CD4-positive, alpha-beta T cell treated with Interleukin-17A for 4 hours (primary cell): ENCODE measurements around the gene PCDHA1.

Experiments
- DNase-seq: peaks from one replicate; pipeline ENCODE4 v3.0.0-alpha.2; 2020; ENCODE audit warnings: mixed read lengths

The PCDHA1 gene

DNA sequence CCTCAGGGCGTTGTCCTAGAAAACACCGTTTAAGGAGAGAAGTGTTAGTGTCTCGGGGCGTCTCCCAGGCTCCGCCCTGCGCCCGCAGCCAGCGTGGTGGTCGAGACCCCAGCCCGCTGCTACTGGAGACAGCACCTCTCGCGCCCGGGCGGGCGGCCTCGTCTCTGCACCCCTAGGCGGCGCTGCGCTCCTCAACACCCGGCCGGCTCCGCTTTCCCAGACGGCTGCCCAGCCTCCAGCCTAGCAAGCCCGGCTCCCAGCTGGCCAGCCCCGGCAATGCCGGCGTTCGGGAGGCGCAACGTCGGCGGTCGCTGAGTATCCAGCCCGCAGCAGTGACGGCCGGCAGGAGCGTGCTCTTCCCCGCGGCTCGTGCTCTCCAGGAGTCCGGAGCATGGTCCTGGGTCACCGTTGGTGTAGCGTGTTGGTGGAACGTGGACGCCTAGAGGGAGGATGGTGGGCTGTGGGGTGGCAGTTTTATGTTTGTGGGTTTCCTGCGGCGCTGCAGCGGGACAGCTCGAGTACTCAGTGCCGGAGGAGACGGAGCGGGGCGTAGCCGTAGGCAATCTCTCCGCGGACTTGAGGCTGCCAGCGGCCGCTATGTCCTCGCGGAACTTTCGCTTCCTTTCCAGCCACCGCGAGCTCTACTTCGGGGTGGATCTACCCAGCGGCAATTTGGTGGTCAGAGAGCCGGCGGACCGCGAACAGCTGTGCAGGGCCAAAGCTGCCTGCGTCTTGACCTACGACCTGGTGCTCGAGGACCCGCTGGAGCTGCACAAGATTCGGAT, 140.7 kb downstream of the PCDHA1 start:
- peak; percentile 7 for DNase-seq

- no peak for DNase-seq
Observed at GRCh38 chr5:140927228-140927573, 141.3 kb downstream of the PCDHA1 start.

DNA sequence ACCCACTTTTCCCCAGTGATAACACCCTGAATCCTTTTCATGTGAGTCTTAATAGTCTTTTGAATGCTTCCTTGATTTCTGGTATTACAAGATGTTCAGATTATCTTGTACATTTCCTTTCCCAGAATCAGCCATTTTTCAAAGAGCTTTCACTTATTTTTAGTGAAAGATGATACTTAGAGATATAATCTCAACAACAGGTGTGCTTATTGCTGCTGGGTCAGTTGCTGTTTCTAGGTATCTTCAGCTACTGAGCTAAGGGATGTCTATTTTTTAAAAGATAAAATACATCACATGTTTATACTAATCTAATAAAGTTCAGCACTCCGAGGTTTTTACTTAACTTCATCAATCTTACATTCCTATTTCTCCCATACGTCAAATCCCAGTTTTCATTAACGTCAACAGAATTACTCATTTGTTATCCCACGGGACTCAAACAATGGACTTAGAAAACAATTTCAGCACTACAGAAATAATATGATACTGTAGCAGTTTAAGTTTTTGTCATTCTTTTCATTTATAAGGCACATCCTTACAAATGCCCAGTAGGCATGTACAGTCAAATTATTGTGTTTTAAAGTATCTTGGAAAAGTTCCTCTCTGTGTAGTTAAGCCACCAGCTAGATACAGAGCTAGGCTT, 149.1 kb downstream of the PCDHA1 start:
- DNase-seq: no peak

DNA sequence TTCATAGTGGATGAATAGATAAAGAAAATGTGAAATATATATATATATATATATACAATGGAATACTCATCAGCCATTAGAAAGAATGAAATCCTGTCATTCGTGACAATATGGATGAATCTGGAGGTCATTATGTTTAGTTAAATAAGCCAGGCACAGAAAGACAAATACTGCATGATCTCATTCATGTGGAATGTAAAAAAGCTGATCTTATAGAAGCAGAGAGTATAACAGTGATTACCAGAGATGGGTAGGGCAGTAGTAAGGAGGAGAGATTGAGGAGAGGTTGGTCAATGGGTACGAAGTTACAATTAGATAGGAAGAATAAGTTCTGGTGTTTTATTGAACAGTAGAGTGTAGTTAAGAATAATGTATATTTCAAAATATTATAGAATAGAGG, 160.6 kb downstream of the PCDHA1 start:
- DNase-seq: no peak

GRCh38 chr5:140951636-140952035, 165.7 kb downstream of the PCDHA1 start:
- no peak for DNase-seq

- no peak for DNase-seq
Observed at GRCh38 chr5:140953234-140953633, 167.3 kb downstream of the PCDHA1 start.

GRCh38 chr5:140962190-140962589, 176.2 kb downstream of the PCDHA1 start:
- no peak for DNase-seq

DNA sequence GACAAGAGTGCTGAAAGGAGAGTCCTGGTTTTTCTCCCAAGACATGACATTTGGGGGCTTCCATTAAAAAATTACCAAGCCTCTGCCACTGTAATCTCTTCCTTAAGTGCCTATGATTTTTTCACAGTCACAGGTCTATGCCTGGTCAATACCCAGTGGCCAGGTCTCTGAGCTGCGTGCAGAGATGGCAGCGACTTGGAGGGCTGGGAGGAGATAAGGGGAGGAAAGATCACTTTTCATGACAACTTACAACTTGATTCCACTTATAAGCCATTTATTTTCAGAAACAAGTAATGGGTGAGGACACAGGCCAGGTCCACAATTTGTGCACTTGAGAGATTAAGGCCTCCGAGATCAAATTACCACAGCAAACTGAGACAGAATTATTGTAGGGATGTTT, 178.4 kb downstream of the PCDHA1 start:
- DNase-seq: no peak

GRCh38 chr5:140965905-140966292, 180.0 kb downstream of the PCDHA1 start:
- DNase-seq: no peak

GRCh38 chr5:140966293-140967225, 180.6 kb downstream of the PCDHA1 start, which contains the start of gene PCDHAC2:
TSS of gene PCDHAC2 (plus strand) at chr5:140966476. CDS start at chr5:140966767, 291 bp downstream.
- no peak for DNase-seq

- DNase-seq: no peak
Observed at GRCh38 chr5:140967226-140967893, 181.4 kb downstream of the PCDHA1 start.

DNA sequence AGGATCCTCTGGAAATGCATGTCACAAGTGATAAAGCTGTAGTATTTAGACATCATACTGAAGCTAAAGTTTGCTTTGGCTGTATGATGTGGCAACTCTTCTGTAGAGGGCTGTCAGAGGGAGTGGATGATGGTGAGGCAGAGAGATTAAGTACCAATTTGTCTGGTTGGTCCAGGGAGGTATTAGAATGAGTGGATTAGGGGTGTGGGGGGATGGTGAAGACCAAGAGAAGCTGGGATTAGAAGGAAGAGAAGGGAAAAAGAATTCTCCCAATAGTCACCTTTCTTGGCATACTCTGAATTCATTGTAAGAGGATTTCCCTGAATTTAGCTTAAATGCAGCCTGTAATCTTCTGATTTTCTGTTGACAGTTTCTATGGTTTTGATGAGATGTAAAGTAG, 183.9 kb downstream of the PCDHA1 start:
- DNase-seq: no peak

- no peak for DNase-seq
Observed at GRCh38 chr5:140973550-140973949, 187.6 kb downstream of the PCDHA1 start.

GRCh38 chr5:140977003-140977402, 191.1 kb downstream of the PCDHA1 start:
- DNase-seq: no peak

- DNase-seq: no peak
Observed at GRCh38 chr5:140978260-140978659, 192.3 kb downstream of the PCDHA1 start.

DNA sequence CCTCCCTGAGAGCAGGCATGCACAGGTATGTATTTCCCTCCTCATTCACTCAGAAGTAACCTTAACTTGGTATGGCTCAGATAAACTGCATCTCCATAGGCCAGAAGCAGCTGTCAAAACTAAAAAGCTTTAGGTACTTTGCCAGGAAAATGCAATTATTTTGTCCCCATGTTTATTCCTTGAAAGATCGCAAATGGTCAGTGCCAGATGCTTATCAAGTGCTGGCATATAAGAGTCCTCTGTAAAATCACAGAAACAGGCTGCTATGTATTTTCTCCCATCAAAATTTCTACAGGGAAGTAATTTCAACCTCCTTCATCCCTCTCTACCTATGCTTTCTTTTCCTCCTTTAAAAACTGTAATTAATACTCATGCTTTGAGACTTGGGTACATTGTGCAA, 193.0 kb downstream of the PCDHA1 start:
- no peak for DNase-seq

GRCh38 chr5:140982083-140982716, 196.3 kb downstream of the PCDHA1 start:
- DNase-seq: no peak

DNA sequence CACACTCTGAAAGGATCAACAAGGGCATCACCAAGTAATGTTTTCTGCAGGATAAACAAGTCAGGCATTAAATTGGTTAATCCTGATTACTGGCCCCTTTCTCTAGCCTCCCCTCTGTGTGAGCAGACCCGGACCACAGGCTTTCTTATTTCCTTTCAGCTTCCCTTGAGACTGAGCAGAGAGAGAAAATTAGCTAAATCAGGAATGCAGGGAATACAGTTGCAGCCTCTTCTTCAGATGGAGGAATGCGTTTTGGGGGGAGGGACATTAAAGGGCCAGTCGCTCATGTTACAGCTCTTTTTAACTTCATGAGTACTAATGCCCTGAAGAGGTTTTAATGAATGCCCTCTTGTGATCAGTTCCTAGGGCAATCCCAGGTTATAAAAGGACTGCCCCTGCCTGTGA, 200.2 kb downstream of the PCDHA1 start:
- no peak for DNase-seq

- DNase-seq: no peak
Observed at GRCh38 chr5:140988100-140988499, 202.2 kb downstream of the PCDHA1 start.

DNA sequence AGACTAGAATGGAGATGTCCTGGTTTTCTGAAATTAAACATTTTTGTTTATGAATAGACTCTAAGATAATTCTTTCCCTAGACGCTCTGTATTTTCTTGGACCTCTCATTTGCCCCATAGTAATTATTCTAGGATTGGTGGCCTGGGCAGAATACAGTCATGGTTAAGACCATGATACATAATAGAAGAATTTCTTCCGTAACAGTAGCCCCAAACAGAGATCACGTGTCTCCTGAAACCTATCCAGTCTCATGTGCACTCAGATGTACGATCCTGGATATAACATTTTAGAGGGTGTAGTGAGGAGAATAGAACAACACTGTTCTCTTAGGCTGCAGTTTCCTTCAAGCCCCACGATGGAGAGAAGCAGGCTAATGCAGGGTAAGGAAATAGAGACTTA, 202.7 kb downstream of the PCDHA1 start:
- no peak for DNase-seq

GRCh38 chr5:140989254-140990020, 203.5 kb downstream of the PCDHA1 start:
- DNase-seq: no peak

GRCh38 chr5:140992828-140993227, 206.9 kb downstream of the PCDHA1 start:
- DNase-seq: no peak
